Cardiac fibroblast (primary cell): ENCODE data around the gene PROZ.

Experiments
- DNase-seq, 2 donors: peaks; one replicate each; pipeline versions ENCODE4 v3.0.0 to v3.0.0-alpha.2; 2010; ENCODE audit warnings: low read depth in 2 of 2
- H3K4me3 ChIP-seq, 2 donors: replicated peaks in 1 of 2; 1 replicate in 1 of 2; 2 replicates in 1 of 2; pipeline ENCODE4 v1.5.1; 2011; ENCODE audit warnings: low read depth in 2 of 2, low read length in 2 of 2, mild to moderate bottlenecking in 2 of 2, moderate library complexity in 1 of 2
- TF ChIP-seq, protein P1 (sequence below): IDR thresholded peaks from one replicate; pipeline ENCODE4 v1.5.1; 2011; ENCODE audit warnings: low read depth, mild to moderate bottlenecking, low read length, inconsistent platforms

The PROZ gene

DNA sequence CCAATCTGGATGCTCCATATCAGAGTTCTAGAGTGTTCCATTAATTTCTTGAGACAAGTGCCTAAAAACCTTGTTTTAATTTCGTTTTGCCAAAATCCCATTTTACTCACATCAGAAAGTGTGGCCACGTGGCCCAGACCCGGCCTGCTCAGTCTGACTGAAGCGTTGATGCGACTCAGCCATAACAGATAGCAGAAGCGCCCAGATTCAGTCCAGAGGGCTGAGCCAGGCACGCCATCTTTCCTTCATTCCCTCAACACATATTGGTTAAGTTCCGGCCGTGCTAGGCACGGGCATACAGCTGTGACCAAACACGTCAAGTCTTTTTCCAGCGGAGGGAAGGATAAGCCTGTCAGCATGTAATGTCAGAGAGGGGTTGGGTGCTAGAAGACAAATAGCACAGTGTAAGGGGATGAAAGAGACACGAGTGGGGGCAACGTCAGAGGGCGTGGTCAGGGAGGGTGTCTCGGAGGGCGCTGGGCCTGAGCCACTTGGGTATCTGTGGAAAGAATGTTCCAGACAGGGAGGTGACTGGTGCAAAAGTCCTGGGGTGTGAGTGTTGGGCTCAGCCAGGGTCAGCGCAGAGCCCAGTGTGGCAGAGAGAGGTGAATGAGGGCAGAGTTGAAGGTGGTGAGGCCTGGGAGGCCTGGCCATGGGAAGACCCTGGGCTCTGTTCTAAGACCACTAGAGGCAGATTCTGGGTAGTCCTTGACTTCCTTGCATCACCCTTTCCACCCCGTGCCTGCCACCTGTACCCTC lies 32.8 kb upstream of the PROZ start:
- no peak for DNase-seq
- H3K4me3 ChIP-seq = no peak overlapping the region
- TF ChIP-seq, protein P1, sequence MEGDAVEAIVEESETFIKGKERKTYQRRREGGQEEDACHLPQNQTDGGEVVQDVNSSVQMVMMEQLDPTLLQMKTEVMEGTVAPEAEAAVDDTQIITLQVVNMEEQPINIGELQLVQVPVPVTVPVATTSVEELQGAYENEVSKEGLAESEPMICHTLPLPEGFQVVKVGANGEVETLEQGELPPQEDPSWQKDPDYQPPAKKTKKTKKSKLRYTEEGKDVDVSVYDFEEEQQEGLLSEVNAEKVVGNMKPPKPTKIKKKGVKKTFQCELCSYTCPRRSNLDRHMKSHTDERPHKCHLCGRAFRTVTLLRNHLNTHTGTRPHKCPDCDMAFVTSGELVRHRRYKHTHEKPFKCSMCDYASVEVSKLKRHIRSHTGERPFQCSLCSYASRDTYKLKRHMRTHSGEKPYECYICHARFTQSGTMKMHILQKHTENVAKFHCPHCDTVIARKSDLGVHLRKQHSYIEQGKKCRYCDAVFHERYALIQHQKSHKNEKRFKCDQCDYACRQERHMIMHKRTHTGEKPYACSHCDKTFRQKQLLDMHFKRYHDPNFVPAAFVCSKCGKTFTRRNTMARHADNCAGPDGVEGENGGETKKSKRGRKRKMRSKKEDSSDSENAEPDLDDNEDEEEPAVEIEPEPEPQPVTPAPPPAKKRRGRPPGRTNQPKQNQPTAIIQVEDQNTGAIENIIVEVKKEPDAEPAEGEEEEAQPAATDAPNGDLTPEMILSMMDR = no peak

DNA sequence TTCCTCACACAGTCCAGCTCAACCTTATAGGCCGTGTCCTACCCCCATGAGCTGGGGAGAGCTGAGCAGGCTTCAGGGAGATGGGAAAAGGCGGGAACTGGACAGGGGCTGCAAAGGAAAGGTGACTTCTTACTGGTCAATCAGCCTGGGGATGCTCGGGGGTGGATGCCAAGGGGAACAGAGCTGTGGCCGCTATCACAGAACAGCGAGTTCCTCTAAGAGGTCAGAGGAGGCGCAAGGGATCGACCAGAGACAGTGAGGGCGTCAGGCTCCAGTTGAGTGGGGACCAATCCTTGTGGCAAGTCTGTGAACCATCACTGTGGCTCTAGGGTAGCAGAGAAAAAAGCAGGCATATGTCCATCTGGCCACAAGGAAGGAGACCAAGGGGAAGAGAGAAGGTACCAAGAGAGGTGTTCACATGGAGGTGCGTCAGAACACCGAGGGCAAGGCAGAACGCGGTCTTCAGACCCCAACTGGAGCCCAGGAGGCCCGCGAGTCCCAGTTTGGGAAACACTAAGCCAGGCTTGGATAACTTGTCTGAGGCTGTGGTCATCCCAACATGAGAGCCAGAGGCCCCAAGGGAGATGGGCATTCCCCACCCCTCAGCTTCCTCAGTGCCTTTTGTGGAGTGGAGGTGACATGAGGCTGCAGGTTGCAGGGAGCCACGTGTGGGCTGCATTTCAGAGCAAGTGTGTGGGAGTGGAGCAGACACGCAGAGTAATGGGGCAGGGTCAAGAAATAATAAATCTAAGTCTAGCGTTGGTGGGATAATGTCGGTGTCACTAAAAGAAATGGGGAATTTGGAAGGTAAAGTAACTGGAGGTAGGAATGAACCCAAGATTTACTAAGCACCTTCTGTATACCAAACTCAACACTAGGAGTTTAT lies 31.9 kb upstream of the PROZ start:
- H3K4me3 ChIP-seq = no peak overlapping the region
- no peak for DNase-seq
- TF ChIP-seq, protein P1 = no peak

- TF ChIP-seq, protein P1 = no peak
- DNase-seq = no peak
- peak overlapping the region in 1 of 2 donors; percentile 24 for H3K4me3 ChIP-seq
Observed at GRCh38 chr13:113129480-113129879, 29.0 kb upstream of the PROZ start.

DNA sequence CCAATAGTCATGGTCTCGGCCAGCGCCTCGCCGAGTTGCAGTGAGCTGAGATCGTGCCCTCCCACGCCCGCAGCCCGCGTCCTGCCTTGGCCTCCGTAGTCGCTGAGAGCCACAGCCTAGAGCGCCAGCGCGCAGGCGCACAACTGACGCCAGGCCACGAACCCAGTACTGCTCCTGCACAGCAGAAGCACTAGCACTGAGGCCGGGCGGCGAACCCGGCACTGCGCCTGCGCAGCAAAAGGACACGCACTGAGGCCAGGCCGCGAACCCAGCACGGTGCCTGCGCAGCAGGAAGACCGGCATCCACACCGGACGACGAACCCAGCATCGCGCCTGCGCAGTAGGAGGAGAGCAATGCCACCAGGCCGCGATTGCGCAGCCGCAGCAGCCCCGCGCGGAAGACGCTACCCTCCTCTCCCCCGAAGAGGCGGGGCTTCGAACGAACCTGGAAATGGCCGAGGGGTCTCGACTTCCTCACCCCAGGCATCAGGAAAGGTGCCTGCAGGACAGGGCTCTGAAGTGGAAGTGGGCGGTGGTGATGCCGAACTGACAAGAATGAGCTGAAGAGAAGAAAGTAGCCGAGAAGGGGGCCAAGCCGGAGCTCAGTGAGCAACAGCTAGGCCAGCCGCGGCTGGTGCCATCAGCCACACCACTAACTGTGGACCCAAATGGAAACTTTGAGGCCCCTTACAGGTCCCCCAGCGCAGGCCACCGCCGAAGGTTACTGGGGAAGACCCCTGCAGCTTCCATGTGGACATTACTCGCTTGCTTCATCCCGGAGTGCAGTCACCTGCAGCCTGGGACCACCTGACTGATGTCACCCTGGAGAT lies 28.3 kb upstream of the PROZ start:
- TF ChIP-seq, protein P1 = no peak
- H3K4me3 ChIP-seq = peak overlapping the region; percentile 10 to 24
- DNase-seq = peak; percentile 34 to 44

GRCh38 chr13:113135281-113135760 lies 23.1 kb upstream of the PROZ start:
- TF ChIP-seq, protein P1 = no peak
- no peak overlapping the region for H3K4me3 ChIP-seq
- DNase-seq = no peak

GRCh38 chr13:113137691-113138298 lies 20.7 kb upstream of the PROZ start:
- TF ChIP-seq, protein P1 = no peak
- no peak overlapping the region for H3K4me3 ChIP-seq
- DNase-seq = no peak
